Muscle layer of duodenum (tissue), 2 donors: ENCODE data around the gene CGB3.

Experiments
- H3K27ac ChIP-seq: one replicate; pipeline ENCODE4 v1.7.0; 2013; ENCODE audit warnings: mild to moderate bottlenecking, low read length
- H3K27me3 ChIP-seq: one replicate; pipeline ENCODE4 v1.7.0; 2013; ENCODE audit warnings: low read depth, mild to moderate bottlenecking, control low read depth, low read length
- H3K36me3 ChIP-seq, 2 donors: one replicate each; pipeline ENCODE4 v1.7.0; 2013; ENCODE audit warnings: low read length in 2 of 2, control low read depth in 1 of 2, mild to moderate bottlenecking in 1 of 2; ENCODE audit not compliant: insufficient read depth in 2 of 2, control insufficient read depth in 1 of 2
- H3K4me1 ChIP-seq, 2 donors: one replicate each; pipeline ENCODE4 v1.7.0; 2013; ENCODE audit warnings: low read length in 2 of 2, mild to moderate bottlenecking in 2 of 2, control low read depth in 1 of 2, moderate library complexity in 1 of 2; ENCODE audit not compliant: insufficient read depth in 2 of 2, control insufficient read depth in 1 of 2
- H3K4me3 ChIP-seq, 2 donors: one replicate each; pipeline ENCODE4 v1.7.0; 2013; ENCODE audit warnings: low read length in 2 of 2, low read depth in 1 of 2, mild to moderate bottlenecking in 1 of 2
- H3K9me3 ChIP-seq, 2 donors: one replicate each; pipeline ENCODE4 v1.7.0; 2013; ENCODE audit warnings: low read length in 2 of 2, control low read depth in 1 of 2, mild to moderate bottlenecking in 1 of 2; ENCODE audit not compliant: control insufficient read depth in 1 of 2
- donor health status: healthy.

CGB3 gene

GRCh38 chr19:49009828-49010227 lies 14.3 kb downstream of the CGB3 start:
- Histone ChIP-seq H3K27me3 (no peaks in the 10 kb centered on the region), H3K4me3 (no peak overlapping the region), H3K9me3 (no peaks in the 10 kb centered on the region), H3K36me3 (peaks cover 37 to 74% of the 10 kb centered on the region in 2 donors), H3K27ac (no peak overlapping the region), H3K4me1 (no peaks in the 10 kb centered on the region)

- Histone ChIP-seq H3K9me3 (no peaks in the 10 kb centered on the region), H3K36me3 (peaks cover 35 to 73% of the 10 kb centered on the region in 2 donors), H3K4me3 (no peak overlapping the region), H3K4me1 (no peaks in the 10 kb centered on the region), H3K27ac (no peak overlapping the region), H3K27me3 (no peaks in the 10 kb centered on the region)
These were observed 17.2 kb downstream of the CGB3 start for GRCh38 chr19:49006905-49007304.

- no peak overlapping the region for H3K27ac ChIP-seq
- H3K4me3 ChIP-seq = no peak overlapping the region
- H3K9me3 ChIP-seq = no peaks in the 10 kb centered on the region
- no peaks in the 10 kb centered on the region for H3K27me3 ChIP-seq
- H3K4me1 ChIP-seq = no peaks in the 10 kb centered on the region
- peaks cover 27 to 55% of the 10 kb centered on the region in 2 donors for H3K36me3 ChIP-seq
These were observed 19.0 kb downstream of the CGB3 start for GRCh38 chr19:49004964-49005614.

DNA sequence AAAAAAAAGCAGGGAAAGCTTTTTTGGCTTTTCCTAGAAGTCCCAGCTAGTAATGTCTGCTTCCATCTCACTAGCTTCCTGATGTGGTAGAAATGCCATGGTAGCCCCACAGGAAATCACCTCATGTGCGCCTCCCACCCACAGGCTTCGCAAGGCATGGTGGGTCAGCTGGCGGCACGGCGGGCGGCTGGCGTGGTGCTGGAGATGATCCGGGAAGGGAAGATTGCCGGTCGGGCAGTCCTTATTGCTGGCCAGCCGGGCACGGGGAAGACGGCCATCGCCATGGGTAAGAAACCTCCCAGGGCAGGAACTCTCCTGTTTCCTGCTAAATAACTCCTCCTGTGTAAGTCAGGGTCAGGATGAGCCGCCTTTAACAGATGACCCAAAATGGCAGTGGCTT lies 20.0 kb downstream of the CGB3 start:
- no peaks in the 10 kb centered on the region for H3K27me3 ChIP-seq
- H3K9me3 ChIP-seq = no peaks in the 10 kb centered on the region
- H3K27ac ChIP-seq = no peak overlapping the region
- H3K4me3 ChIP-seq = no peak overlapping the region
- peaks cover 31 to 46% of the 10 kb centered on the region in 2 donors for H3K36me3 ChIP-seq
- no peaks in the 10 kb centered on the region for H3K4me1 ChIP-seq

GRCh38 chr19:48999481-49000325 lies 24.4 kb downstream of the CGB3 start:
- Histone ChIP-seq H3K27ac (no peak overlapping the region), H3K36me3 (peaks cover 8 to 17% of the 10 kb centered on the region in 2 donors), H3K4me1 (peaks cover 0 to 3% of the 10 kb centered on the region in 2 donors), H3K4me3 (no peak overlapping the region), H3K9me3 (no peaks in the 10 kb centered on the region), H3K27me3 (no peaks in the 10 kb centered on the region)

GRCh38 chr19:48997972-48998371 lies 26.2 kb downstream of the CGB3 start:
- Histone ChIP-seq H3K9me3 (no peaks in the 10 kb centered on the region), H3K4me1 (peaks cover 0 to 12% of the 10 kb centered on the region in 2 donors), H3K4me3 (no peak overlapping the region), H3K27me3 (no peaks in the 10 kb centered on the region), H3K36me3 (peaks cover under 1 to 4% of the 10 kb centered on the region in 2 donors), H3K27ac (no peak overlapping the region)

- H3K27me3 ChIP-seq = no peaks in the 10 kb centered on the region
- H3K27ac ChIP-seq = peak overlapping the region; percentile 90
- peaks cover 5 to 32% of the 10 kb centered on the region in 2 donors for H3K4me1 ChIP-seq
- no peaks in the 10 kb centered on the region for H3K9me3 ChIP-seq
- H3K36me3 ChIP-seq = peaks cover 0 to 7% of the 10 kb centered on the region in 2 donors
- peak overlapping the region; percentile 87 to 92 for H3K4me3 ChIP-seq
These were observed 30.1 kb downstream of the CGB3 start for GRCh38 chr19:48994035-48994386.

GRCh38 chr19:48993175-48994034 lies 30.7 kb downstream of the CGB3 start, which contains the start of the genes GYS1 and RUVBL2:
Gene GYS1, minus strand, starts transcription at chr19:48993309. Its CDS starts 197 bp downstream, at chr19:48993112.
Gene RUVBL2, plus strand, starts transcription at chr19:48993887. Its CDS starts 25 bp downstream, at chr19:48993912.
- Histone ChIP-seq H3K4me3 (peak within 1 kb of the TSS; percentile 87 to 92), H3K27me3 (no peaks in the 10 kb centered on the region), H3K27ac (peak within 1 kb of the TSS; percentile 98), H3K4me1 (peaks cover 5 to 32% of the 10 kb centered on the region in 2 donors), H3K36me3 (peaks cover 0 to 14% of the 10 kb centered on the region in 2 donors), H3K9me3 (no peaks in the 10 kb centered on the region)

DNA sequence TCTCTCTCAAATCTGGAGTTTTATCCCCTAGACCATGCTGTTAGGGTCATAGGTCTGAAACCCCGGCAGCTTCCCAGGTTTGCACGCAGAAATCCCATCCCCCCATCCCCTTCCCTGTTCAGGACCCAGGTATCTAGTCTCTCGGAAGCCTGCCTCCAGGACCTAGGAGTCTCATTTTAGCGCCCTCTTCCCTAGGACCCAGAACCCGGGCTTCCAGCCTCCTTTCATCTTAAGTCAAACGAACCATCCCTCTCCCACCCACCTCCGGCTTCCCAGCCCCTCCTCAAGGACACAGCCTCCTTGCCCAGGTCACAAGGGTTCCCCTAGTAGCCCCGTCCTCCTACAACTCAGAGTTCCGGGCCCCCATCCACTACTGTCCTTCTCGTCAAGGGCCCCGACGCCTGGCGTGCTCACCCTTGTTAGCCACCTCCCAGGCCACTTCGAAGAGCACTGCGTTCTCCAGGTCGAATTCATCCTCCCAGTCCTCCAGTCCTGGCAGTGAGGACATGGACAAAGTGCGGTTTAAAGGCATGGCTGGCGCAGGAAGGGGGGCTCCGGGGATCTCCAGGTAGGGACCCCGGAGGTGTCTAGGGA lies 31.5 kb downstream of the CGB3 start:
- Histone ChIP-seq H3K27me3 (no peaks in the 10 kb centered on the region), H3K4me1 (peaks cover 5 to 32% of the 10 kb centered on the region in 2 donors), H3K4me3 (peak overlapping the region; percentile 87 to 92), H3K27ac (peak overlapping the region; percentile 98), H3K36me3 (peaks cover 0 to 19% of the 10 kb centered on the region in 2 donors), H3K9me3 (no peaks in the 10 kb centered on the region)

- H3K4me1 ChIP-seq = peaks cover 5 to 32% of the 10 kb centered on the region in 2 donors
- peaks cover 0 to 19% of the 10 kb centered on the region in 2 donors for H3K36me3 ChIP-seq
- peak overlapping the region; percentile 87 to 92 for H3K4me3 ChIP-seq
- H3K27me3 ChIP-seq = no peaks in the 10 kb centered on the region
- no peaks in the 10 kb centered on the region for H3K9me3 ChIP-seq
- H3K27ac ChIP-seq = peak overlapping the region; percentile 98
These were observed 32.1 kb downstream of the CGB3 start for GRCh38 chr19:48991873-48992580.
